ENCODE data around the gene TLR9. TPM values are rescaled to one million over a fixed set of nuclear protein-coding genes. Genes with fewer than 3 reads are reported as not detected.

Gene TLR9
- total and polyA plus RNA-seq, 9 of the 15 experiments (the other 6 are each of a cell fraction or from before 2014, with no cell fraction given): not detected

GRCh38 chr3:52215351-52215750 lies 10.1 kb downstream of the TLR9 start:
- Histone ChIP-seq H3K9ac (ENCODE audit: insufficient read depth in 1 of 2, low read depth in 2 of 2, low read length in 2 of 2) (no peak overlapping the region), H3K9me1 (ENCODE audit: control insufficient read depth, insufficient read depth, low read length) (no peaks in the 10 kb centered on the region), H3K9me3 (replicated peaks; ENCODE audit: control insufficient read depth, insufficient read depth, low read depth, low read length) (no peaks in the 10 kb centered on the region), H3K4me1 (replicated peaks in 1 of 2; ENCODE audit: control insufficient read depth in 2 of 2, insufficient read depth in 2 of 2, low read length in 2 of 2) (peaks cover 21 to 27% of the 10 kb centered on the region in 2 experiments), H3K27ac (ENCODE audit: extremely low read depth, low read depth, low read length) (no peak overlapping the region), H2AFZ (ENCODE audit: low read depth, low read length) (no peak overlapping the region), H3K4me2 (ENCODE audit: insufficient read depth, low read length) (no peak overlapping the region), H3K79me2 (ENCODE audit: control insufficient read depth, insufficient read depth, low read length) (no peaks in the 10 kb centered on the region), H3K27me3 (ENCODE audit: control insufficient read depth in 2 of 2, insufficient read depth in 2 of 2, low read length in 2 of 2) (no peaks in the 10 kb centered on the region), H3K36me3 (ENCODE audit: control insufficient read depth, insufficient read depth, low read length) (peaks cover 47% of the 10 kb centered on the region), H3K4me3 (no peak overlapping the region), H4K20me1 (replicated peaks; ENCODE audit: control insufficient read depth, insufficient read depth, low read length) (no peaks in the 10 kb centered on the region)
- WGBS (ENCODE audit: insufficient coverage, low coverage, missing lambda C conversion rate): 90% methylated on average over 2 of the region's 7 CpGs
- DNase-seq (ENCODE audit: extremely low read depth in 1 of 4, low spot score in 3 of 4) (no peak), FAIRE-seq (no peak), ATAC-seq (no peak)
- intact Hi-C loops (cut with micrococcal nuclease): no loop called here
- no TSS peak for BruUV-seq (replicated peaks)
- no peak for TF ChIP-seq PHB (CRISPR knock-in tag; IDR thresholded peaks at IDR 0.05)
- TF ChIP-seq GTF2A2 (tag; IDR thresholded peaks at IDR 0.05): no peak
- no peak for TF ChIP-seq ZNF175 (CRISPR knock-in tag; IDR thresholded peaks at IDR 0.05; ENCODE audit: low read depth)
- TF ChIP-seq MYNN (IDR thresholded peaks at IDR 0.05): no peak
- no peak for TF ChIP-seq MYNN (CRISPR knock-in tag; IDR thresholded peaks at IDR 0.05)
- no peak for TF ChIP-seq ZNF764 (CRISPR knock-in tag; IDR thresholded peaks at IDR 0.05; ENCODE audit: low read depth)
- no peak for TF ChIP-seq E2F5 (CRISPR knock-in tag; IDR thresholded peaks at IDR 0.05)
- TF ChIP-seq ZNF561 (CRISPR knock-in tag; conservative IDR thresholded peaks at IDR 0.05): no peak
- TF ChIP-seq ZNF609 (CRISPR knock-in tag; IDR thresholded peaks at IDR 0.05; ENCODE audit: borderline replicate concordance): no peak
- no peak for TF ChIP-seq ZNF143 (CRISPR knock-in tag; IDR thresholded peaks at IDR 0.05)
- TF ChIP-seq NCOA4 (IDR thresholded peaks at IDR 0.05; ENCODE audit: partially characterized antibody): no peak
- no peak for TF ChIP-seq HNRNPUL1 (IDR thresholded peaks at IDR 0.05; ENCODE audit: low read length)
- no peak for TF ChIP-seq MYBL2 (IDR thresholded peaks at IDR 0.05; ENCODE audit: low read depth)
- no peak for TF ChIP-seq MYBL2 (CRISPR knock-in tag; IDR thresholded peaks at IDR 0.05; ENCODE audit: borderline replicate concordance)
- TF ChIP-seq NFXL1 (CRISPR knock-in tag; IDR thresholded peaks at IDR 0.05): no peak
- TF ChIP-seq ZNF766 (CRISPR knock-in tag; conservative IDR thresholded peaks at IDR 0.05): no peak
- TF ChIP-seq ZC3H8 (IDR thresholded peaks at IDR 0.05): no peak
- TF ChIP-seq EWSR1 (IDR thresholded peaks at IDR 0.05; ENCODE audit: borderline replicate concordance, low read depth, partially characterized antibody): no peak
- no peak for TF ChIP-seq POLR2G (IDR thresholded peaks at IDR 0.05; ENCODE audit: low read depth, low read length)
- TF ChIP-seq MLX (CRISPR knock-in tag; conservative IDR thresholded peaks at IDR 0.05): no peak
- ChIA-PET CTCF (ENCODE audit: low intra/inter-chr PET ratio) (no interaction called here), POLR2A (interaction anchor here (0.7 to 1.3 kb wide), 2 partner anchors 7 to 187 kb away, joined by 3 read pairs; no protein-coding TSS in a partner anchor)
- in situ Hi-C loops (cut with MboI): no loop called here

Data from K562 (cell line).